OCI-LY7 (cell line): ENCODE results near the gene CNPY1.

ENCODE experiments used
- CTCF ChIP-seq: fragments of 200-600 bp; sonication (generic); conservative IDR thresholded peaks from 2 replicates; pipeline ENCODE4 v1.5.1; 2014; ENCODE audit warnings: mild to moderate bottlenecking, antibody characterized with exemption, low read length, moderate library complexity, mixed read lengths
- EZH2phosphoT487 ChIP-seq: fragments of 200-600 bp; sonication (generic); IDR thresholded peaks from 2 replicates; pipeline ENCODE4 v1.6.1; 2018; ENCODE audit warnings: low read depth, borderline replicate concordance, mild to moderate bottlenecking, mixed run types, antibody characterized with exemption, low read length, moderate library complexity, mixed read lengths

GRCh38 chr7:155568333-155568660, 21.9 kb upstream of the CNPY1 start:
- no peak for TF ChIP-seq CTCF
- TF ChIP-seq EZH2phosphoT487: no peak
